ENCODE data around the gene PLIN5.

The PLIN5 gene, protein sequence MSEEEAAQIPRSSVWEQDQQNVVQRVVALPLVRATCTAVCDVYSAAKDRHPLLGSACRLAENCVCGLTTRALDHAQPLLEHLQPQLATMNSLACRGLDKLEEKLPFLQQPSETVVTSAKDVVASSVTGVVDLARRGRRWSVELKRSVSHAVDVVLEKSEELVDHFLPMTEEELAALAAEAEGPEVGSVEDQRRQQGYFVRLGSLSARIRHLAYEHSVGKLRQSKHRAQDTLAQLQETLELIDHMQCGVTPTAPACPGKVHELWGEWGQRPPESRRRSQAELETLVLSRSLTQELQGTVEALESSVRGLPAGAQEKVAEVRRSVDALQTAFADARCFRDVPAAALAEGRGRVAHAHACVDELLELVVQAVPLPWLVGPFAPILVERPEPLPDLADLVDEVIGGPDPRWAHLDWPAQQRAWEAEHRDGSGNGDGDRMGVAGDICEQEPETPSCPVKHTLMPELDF

DNA sequence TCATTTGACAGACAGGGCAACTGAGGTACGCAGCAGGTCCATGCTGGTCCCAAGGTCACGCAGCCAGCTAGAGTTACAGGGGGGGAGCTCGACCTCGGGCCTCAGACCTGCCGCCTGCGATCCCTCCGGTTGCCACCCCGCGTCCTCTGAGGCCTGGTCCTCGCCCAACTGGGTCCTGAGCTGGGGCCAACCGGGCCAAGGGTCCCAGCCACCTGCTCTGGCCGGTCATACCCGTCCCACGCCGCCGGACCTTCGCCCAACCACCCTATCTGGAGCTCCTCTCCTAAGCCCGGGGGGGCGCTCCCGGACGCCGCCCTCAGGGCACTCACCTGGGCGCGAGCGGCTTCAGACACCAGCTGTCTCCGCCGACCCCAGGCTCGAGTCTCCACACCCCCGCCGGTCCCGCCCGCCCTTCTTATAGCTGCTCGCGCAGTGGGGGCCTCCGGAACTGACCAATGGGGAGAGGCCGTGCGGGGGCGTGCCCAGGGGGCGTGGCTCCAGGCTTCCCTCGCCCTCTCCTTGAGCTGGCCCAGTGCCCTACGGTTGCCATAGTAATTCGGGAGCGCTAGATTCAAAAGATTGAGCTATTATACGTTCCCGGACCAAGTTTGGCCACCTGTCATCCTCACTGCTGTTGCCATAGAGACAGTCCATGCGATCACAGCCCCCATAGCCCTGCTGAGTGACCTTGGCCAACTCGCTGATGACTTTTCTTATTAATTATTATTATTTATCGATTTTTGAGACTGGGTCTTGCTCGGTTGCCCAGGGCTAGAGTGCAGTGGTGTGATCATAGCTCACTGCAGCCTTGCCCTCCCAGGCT is at the start of gene PLIN5:
Gene PLIN5, minus strand, starts transcription at position 389 of the 823 bp plus-strand sequence. CDS start 1,150 bp downstream, outside the sequence.
- peak within 1 kb of the TSS in 1 of 2 donors; percentile 43 for H3K4me3 Mint-ChIP-seq
- H3K36me3 Mint-ChIP-seq, result peaks cover 0 to 3% of the 10 kb centered on the region in 2 donors
- DNase-seq (peak; percentile 29), ATAC-seq (replicated peaks) (peak; percentile 54 to 55)
- peaks cover 8 to 19% of the 10 kb centered on the region in 2 donors for H3K4me1 Mint-ChIP-seq
- peaks cover 26 to 61% of the 10 kb centered on the region in 2 donors for H3K27me3 Mint-ChIP-seq
- no peaks in the 10 kb centered on the region for H3K9me3 Mint-ChIP-seq
- no peak within 1 kb of the TSS for H3K27ac Mint-ChIP-seq

GRCh38 chr19:4583961-4584669 is 49.1 kb upstream of the PLIN5 start:
- Mint-ChIP-seq H3K9me3 (no peaks in the 10 kb centered on the region), H3K4me3 (no peak overlapping the region), H3K27ac (no peak overlapping the region), H3K27me3 (peaks cover 47 to 68% of the 10 kb centered on the region in 2 donors), H3K4me1 (peaks cover 8 to 9% of the 10 kb centered on the region in 2 donors), H3K36me3 (peaks cover 0 to 4% of the 10 kb centered on the region in 2 donors)
- peak in 1 of 2 donors; percentile 29 for ATAC-seq (replicated peaks)
- no peak for DNase-seq

DNA sequence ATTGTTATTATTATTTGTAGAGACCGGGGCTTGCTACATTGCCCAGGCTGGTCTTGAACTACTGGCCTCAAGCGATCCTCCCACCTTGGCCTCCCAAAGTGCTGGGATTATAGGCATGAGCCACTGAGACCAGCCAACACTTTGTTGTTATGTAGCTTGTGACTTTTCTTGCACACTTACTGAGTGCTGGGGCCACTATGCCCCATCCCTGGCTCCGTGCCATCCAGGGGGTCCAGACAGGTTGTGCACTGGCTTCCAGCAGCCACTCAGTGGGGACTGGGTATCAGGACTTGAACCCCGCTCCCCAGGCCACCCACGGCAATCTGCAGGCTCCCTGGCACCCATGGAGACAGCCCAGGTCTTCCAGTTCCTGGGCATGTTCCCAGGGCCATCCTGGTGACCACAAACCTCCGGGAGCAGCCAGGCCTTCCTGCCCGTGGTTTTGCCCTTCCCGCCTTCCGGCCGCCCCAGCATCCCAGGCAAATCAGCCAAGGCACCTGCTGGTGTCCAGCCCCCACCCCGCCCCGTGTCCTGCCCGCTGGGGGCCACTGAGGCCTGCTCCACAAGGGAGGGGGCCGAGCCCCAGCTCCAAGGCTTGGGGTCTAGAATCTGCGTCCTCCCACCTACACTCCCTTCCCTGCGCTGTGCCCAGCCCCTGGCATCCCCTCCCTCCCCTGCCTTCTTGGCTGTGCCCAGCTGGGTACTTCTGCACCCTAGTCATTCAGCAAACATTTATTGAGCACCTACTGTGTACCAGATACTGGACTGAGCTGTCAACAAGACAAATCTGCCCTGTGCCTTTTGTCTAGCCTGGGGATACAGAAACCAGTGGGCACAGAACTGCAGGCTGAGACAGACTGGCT is 48.2 kb upstream of the PLIN5 start:
- H3K4me1 Mint-ChIP-seq, result peaks cover 8 to 9% of the 10 kb centered on the region in 2 donors
- H3K36me3 Mint-ChIP-seq, result peaks cover 0 to 4% of the 10 kb centered on the region in 2 donors
- H3K27me3 Mint-ChIP-seq, result peaks cover 52 to 71% of the 10 kb centered on the region in 2 donors
- DNase-seq, result no peak
- ATAC-seq (replicated peaks), result no peak
- H3K27ac Mint-ChIP-seq, result no peak overlapping the region
- no peaks in the 10 kb centered on the region for H3K9me3 Mint-ChIP-seq
- H3K4me3 Mint-ChIP-seq, result no peak overlapping the region

DNA sequence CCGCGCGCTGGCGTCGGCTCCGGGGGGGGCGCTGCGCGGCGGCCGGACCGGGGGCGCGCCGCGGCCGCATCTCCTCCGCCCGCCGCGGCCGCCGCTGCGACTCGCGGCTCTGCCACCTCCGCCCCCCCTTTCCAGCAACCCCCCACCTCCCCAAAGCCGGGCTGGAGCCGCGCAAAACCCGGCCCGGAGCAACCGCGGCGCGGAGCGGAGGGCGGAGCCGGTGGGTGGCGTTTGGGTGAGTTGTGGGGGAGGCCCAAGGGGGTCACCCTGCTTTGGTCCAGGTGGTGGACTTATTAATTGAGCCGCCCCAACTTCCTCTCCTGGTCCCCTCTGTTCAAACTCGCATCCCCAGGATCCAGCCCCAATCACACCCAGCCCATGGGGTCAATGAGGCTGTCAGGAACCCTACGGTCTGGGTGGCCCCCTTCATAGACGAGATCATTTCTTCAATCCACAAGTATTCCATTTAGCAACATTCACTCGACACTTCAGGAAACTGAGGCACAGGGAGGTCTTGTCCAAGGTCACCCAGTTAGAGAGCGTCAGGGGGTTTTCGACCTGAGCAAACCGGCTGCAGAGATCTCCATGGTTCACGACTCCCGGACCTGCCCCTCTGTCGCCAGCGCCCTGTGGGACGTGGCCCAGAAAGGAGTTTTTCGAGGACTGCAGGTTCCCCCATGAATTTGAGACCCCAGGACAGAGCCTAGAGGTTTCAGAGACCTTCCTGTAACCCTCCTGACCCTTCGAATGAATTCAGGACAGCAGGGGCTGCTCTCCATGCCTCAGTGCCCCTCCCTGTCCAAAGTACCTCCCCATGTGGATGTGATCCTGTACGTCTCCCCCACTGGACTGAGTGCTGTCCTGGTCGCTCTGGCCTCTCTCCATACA is 46.9 kb upstream of the PLIN5 start:
- peaks cover 0 to 4% of the 10 kb centered on the region in 2 donors for H3K36me3 Mint-ChIP-seq
- H3K4me1 Mint-ChIP-seq, result peaks cover 8 to 9% of the 10 kb centered on the region in 2 donors
- ATAC-seq (replicated peaks), result no peak
- no peaks in the 10 kb centered on the region for H3K9me3 Mint-ChIP-seq
- H3K4me3 Mint-ChIP-seq, result peak overlapping the region; percentile 15 to 54
- peaks cover 50 to 74% of the 10 kb centered on the region in 2 donors for H3K27me3 Mint-ChIP-seq
- H3K27ac Mint-ChIP-seq, result no peak overlapping the region
- no peak for DNase-seq

GRCh38 chr19:4580961-4581665 is 46.1 kb upstream of the PLIN5 start:
- Mint-ChIP-seq H3K27ac (no peak overlapping the region), H3K27me3 (peaks cover 55 to 80% of the 10 kb centered on the region in 2 donors), H3K4me3 (peak overlapping the region in 1 of 2 donors; percentile 46), H3K4me1 (peaks cover 9 to 13% of the 10 kb centered on the region in 2 donors), H3K36me3 (peaks cover 0 to 4% of the 10 kb centered on the region in 2 donors), H3K9me3 (peaks cover 0 to 2% of the 10 kb centered on the region in 2 donors)
- ATAC-seq (replicated peaks), result no peak
- DNase-seq, result no peak

DNA sequence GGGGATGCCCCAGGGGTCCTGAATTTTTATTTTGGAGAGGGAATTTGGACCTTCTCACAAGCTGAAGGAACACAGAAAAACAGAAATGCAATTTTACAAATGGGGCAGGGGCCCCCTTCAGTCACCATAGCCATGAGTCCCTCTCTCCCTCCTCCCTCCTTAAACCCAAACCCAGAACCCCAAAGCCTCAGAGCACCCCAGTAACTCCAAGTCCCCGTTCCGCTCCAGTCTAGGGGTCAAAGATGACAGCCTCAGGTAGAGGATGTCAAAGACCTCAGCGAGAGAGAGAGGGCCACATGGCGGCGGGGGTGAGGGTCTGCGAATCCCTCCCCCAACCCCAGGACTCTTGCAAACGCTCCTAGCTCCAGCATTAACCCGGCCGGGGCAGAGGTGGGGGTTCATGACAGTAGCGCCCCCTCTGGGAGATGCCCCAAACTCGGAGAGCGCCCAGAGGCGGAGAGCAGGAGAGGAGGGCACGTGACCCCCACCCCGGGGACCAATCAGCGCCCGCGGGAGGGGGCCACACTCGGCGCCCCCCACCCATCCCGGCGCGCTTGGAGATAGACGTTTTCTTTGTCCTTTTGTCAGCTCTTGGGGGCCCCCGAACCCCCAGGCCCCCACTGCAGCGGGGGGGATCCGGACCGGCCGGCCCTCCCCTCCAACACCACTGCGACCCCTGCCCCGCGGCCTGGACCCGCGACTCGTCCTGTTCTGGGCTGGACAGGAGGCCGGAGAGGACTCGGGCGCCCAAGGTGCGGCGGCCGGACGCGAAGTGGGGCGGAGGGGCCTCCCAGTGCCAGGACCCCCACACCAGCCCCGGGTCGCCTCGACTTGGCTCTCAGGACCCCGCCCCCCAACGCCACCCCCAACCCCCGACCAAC is 45.2 kb upstream of the PLIN5 start:
- peaks cover 55 to 81% of the 10 kb centered on the region in 2 donors for H3K27me3 Mint-ChIP-seq
- ATAC-seq (replicated peaks), result no peak
- H3K9me3 Mint-ChIP-seq, result peaks cover 0 to 2% of the 10 kb centered on the region in 2 donors
- H3K4me1 Mint-ChIP-seq, result peaks cover 10 to 17% of the 10 kb centered on the region in 2 donors
- no peak overlapping the region for H3K27ac Mint-ChIP-seq
- peaks cover 0 to 4% of the 10 kb centered on the region in 2 donors for H3K36me3 Mint-ChIP-seq
- no peak overlapping the region for H3K4me3 Mint-ChIP-seq
- DNase-seq, result no peak

- Mint-ChIP-seq H3K27ac (peak overlapping the region; percentile 42), H3K27me3 (peaks cover 60 to 83% of the 10 kb centered on the region in 2 donors), H3K4me1 (peaks cover 12 to 17% of the 10 kb centered on the region in 2 donors), H3K9me3 (peaks cover 0 to 2% of the 10 kb centered on the region in 2 donors), H3K36me3 (peaks cover 0 to 4% of the 10 kb centered on the region in 2 donors), H3K4me3 (no peak overlapping the region)
- DNase-seq (no peak), ATAC-seq (replicated peaks) (no peak)
Measured at GRCh38 chr19:4579389-4579788, 44.4 kb upstream of the PLIN5 start.

DNA sequence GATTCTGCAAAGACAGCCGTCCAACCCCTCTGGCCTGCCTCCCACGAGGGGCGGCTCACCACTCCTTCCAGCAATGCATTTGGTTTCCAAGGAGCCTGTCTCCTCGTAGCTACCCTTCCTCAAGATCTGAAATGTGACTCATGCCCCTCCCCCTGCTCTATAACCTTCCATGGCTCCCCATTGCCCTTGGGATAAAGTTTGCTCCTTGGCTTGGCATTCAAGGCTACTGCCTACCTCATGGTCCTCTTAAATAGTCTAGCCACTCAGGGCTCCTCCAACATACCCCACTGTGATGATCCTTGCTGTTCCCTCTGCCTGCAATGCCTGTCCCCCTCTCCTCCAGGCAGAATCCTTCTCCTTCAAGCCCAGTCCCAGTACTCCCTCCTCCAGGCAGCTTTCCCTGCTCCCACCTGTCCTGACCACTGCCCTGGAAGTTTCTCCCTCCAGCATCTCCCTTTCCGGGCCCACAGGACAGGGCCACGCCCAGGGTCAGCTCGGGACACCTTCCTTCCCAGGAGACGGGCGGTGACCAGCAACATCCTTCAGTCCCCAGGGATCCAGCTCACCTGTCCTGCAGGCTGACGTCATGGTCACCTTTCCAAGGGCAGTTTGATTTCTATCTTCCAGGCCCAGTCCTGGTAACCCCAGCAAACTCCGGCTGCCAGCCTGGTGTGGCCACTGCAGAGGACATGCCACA is 43.7 kb upstream of the PLIN5 start:
- H3K4me1 Mint-ChIP-seq, result peaks cover 12 to 17% of the 10 kb centered on the region in 2 donors
- H3K4me3 Mint-ChIP-seq, result no peak overlapping the region
- DNase-seq (no peak), ATAC-seq (replicated peaks) (no peak)
- H3K27me3 Mint-ChIP-seq, result peaks cover 60 to 85% of the 10 kb centered on the region in 2 donors
- peaks cover 0 to 4% of the 10 kb centered on the region in 2 donors for H3K36me3 Mint-ChIP-seq
- H3K9me3 Mint-ChIP-seq, result peaks cover 0 to 2% of the 10 kb centered on the region in 2 donors
- no peak overlapping the region for H3K27ac Mint-ChIP-seq

- peaks cover 0 to under 1% of the 10 kb centered on the region in 2 donors for H3K36me3 Mint-ChIP-seq
- no peak overlapping the region for H3K27ac Mint-ChIP-seq
Measured at GRCh38 chr19:4577020-4577782, 42.2 kb upstream of the PLIN5 start.

More at GRCh38 chr19:4577020-4577782, 42.2 kb upstream of the PLIN5 start:
- H3K9me3 Mint-ChIP-seq, result peaks cover 0 to 2% of the 10 kb centered on the region in 2 donors
- DNase-seq (no peak), ATAC-seq (replicated peaks) (no peak)
- H3K4me3 Mint-ChIP-seq, result no peak overlapping the region
- H3K27me3 Mint-ChIP-seq, result peaks cover 48 to 71% of the 10 kb centered on the region in 2 donors
- H3K4me1 Mint-ChIP-seq, result peaks cover 7 to 16% of the 10 kb centered on the region in 2 donors

All from stimulated activated naive B cell treated with anti-CD40 and anti-IgM and Interleukin-4, amounts not matched to agents 10 μg/mL and 1 μg/mL and 100 μg/mL, for 72 hours (primary cell).